Caki2 (cell line): ENCODE measurements around the gene TBATA. TPM values are rescaled to one million over a fixed set of nuclear protein-coding genes. Genes with fewer than 3 reads are reported as not detected.
A peak's percentile ranks its signal among the peaks of the same experiment; 100 is the strongest.

ENCODE experiments used
- DNase-seq: peaks from one replicate; pipeline ENCODE4 v3.0.0-alpha.2; 2015; ENCODE audit warnings: low read depth
- in situ Hi-C: cut with HindIII; loops from 2 replicates; pipeline ENCODE4 v1.10.0; 2016; ENCODE audit warnings: low sequenced_read_pairs, low pct_unique_long_range_greater_than_20kb, mixed read lengths
- total RNA-seq: library from RNA; depleted of rRNA; stranded (reverse); fragments of >200 nt; shearing (Covaris generic); gene quantifications from 2 replicates; pipeline ENCODE4 v1.2.3, GENCODE V29; 2014; ENCODE audit warnings: low replicate concordance; rRNA removed

Gene TBATA, protein sequence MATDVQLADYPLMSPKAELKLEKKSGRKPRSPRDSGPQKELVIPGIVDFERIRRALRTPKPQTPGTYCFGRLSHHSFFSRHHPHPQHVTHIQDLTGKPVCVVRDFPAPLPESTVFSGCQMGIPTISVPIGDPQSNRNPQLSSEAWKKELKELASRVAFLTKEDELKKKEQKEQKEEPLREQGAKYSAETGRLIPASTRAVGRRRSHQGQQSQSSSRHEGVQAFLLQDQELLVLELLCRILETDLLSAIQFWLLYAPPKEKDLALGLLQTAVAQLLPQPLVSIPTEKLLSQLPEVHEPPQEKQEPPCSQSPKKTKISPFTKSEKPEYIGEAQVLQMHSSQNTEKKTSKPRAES
- total RNA-seq: not detected in 2 replicates

DNA sequence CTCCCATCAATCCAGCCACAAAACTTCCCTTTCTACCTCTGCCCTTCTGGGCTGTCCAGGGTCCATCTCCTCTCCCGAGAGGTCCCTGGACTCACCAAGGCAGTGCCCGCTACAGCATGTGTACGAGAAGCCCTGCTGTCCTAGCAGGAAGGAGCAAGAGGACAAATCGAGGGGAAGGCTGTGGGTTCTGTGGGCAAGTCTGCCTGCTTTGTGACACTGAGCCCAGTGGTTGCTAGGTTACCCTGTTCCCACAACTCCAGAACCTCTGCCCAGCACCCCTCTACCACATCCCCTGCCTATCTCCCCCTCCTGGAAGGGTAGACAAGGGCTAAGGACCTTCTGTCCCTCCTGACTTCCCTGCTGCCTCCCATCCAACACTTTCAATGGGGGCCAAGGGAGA, at the start of gene TBATA:
TSS of gene TBATA (minus strand) at position 188 of the 400 bp plus-strand sequence. CDS start 1,998 bp downstream, outside the sequence.
- DNase-seq: no peak

DNA sequence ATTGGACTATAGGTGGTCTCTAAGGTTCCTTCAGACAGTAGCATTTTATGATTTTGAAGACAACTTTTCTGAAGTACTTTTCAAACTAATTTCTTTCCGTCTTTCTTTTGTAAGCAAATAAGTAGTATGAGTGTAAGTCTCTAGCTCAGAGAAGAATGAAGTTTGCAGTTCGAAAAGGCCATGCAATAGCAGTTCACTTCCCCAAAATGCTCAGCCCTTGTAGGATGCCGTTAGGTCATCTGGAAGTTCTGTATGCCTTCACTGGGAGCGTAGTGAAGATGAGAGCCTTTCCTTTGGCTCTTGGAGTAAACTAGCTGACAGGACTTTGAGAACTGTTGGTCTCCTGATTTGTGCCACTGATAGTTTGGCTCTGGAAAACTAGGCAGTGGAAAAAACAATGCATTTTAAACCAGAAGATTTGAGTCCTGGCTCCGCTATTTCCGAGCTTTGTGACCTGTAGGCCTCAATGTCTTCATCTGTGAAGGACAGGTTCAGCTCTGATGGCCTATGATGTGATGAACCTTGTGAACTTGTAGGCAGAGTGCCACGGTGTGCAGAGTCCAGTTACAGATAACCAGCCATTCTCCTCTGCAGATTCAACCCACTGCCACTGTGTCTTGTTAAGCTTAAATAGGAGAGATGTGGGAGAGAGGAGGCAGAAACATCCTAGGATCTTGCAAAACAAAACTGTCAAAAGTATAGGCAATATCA, 49.4 kb upstream of the TBATA start:
- DNase-seq: no peak
- in situ Hi-C loops: no loop called here

More for the DNA sequence above, at the start of gene TBATA:
- in situ Hi-C loops: no loop called here

DNA sequence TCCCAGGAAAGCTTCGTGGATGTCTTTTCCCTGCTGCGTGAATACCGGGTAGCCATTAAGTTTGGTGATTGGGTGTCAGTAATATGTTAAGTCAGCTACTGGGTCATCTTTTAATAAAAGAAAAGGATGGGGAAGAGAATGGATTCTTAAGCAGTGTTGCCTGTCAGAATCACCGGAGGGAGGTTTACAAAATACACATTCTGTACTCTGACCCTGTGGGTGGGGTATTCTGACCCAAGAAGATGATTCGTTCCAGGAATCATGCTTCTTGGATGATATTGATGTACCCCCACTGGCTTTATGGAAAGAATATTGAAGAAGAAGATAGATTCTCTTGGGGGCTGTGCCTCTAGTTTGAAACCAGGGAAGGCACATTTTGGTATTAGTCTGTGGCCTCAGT, 48.8 kb upstream of the TBATA start:
- DNase-seq: no peak
- in situ Hi-C loops: no loop called here

DNA sequence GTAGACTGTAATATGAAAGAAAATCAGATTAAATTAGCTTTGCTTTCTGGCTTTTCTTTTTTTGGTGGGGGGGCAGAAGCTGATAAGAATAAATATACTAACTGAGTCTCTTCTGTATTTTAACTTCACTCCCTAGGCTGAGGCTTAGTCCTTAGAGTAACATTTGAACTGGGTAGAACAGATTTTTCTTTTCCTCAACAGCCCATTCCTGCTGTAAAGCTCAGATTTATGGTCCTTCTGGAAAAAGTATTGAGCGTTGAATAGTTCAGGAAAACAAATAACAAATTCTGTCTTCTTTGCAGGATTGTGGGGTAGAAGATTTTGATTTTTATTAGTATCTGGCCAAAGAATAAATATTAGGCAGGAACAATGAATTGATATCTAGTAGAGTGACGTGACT, 48.4 kb upstream of the TBATA start:
- DNase-seq: no peak
- in situ Hi-C loops: no loop called here

DNA sequence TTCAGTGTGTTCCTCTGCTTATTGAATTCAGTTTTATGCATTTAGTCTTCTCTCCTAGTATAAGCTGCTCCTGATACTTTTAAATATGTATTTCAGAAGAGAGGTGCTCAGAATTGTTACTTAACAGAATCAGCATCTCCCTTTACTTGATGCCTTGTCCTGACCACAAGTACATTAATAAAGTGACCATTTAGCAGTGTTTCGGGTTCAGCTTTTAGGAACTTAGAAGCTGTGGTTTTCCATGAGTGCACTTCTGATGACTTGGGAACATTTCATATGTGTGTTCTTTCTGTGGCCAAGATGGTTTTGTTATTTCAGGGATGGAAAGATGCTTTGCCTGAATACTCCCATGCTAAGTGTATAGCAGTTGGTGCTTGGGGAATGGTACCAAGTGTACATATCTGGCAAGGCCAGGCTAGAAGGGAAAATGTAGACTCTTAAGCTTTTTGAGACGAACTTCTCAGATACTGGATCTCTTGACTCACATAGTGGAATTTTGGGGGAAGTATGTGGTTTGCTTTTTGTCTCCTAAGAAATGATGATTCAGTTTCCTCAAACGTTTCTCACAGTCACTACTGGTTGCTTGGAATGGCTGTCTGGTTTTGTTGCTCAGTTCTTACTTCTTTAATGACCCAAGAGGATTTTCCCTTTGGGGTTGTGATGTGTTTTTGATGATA, 47.8 kb upstream of the TBATA start:
- DNase-seq: no peak
- in situ Hi-C loops: no loop called here

DNA sequence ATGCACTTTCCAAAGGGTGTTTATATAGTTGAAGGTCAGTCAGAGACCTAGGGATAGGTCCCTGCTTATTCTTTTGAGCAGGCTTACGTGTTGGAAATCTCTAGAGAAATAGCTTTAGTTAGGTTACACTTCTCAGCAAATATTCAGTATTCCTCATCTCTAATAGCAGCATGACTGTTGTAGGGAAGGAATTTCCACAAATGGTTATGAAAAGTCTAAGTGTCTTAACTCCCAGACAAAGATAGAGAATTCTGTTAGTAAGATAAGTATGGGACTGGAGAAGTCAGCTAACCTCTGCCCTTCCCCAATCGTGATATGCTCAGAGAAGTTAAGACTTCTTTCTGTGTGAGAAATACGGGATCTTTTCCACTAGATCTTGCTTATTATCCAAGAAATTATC, 47.0 kb upstream of the TBATA start:
- in situ Hi-C loops: no loop called here
- DNase-seq: no peak

DNA sequence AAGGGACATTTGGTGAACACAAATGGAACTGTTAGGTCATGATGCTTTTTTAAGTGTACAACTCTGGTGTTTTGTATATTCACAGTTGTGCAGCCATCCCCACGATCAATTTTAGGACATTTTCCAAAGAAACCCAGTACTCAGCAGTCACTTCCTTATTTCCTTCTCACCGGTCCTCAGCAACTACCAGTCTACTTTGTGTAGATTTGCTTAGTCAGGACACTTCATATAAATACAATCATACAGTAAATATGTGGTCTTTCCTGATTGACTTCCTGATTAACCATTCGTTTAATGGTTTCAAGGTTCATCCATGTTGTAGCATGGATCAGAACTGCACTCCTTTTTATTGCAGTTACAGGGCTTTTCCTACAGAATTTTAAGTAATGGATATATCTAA, 45.0 kb upstream of the TBATA start:
- in situ Hi-C loops: no loop called here

DNA sequence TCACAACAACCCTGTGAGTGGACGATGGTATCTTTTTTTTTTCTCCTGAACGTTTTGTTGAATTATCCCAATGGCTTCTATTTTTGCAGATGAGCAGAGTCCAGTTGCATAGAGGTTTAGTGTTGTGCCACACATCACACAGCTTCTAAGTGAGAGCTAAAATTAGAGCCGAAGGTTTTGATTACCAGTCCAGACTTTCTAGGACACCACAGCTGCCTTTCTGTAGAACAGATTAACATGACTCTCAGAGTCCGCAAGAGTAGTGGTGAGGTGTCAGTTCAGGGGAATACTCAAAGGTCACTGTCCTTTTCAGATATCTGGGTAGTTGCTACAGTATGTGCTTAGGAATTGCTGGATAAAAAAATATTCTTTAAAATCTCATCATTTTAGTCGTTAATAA, 44.4 kb upstream of the TBATA start:
- no peak for DNase-seq
- in situ Hi-C loops: no loop called here

More for the DNA sequence above, 45.0 kb upstream of the TBATA start:
- no peak for DNase-seq

DNA sequence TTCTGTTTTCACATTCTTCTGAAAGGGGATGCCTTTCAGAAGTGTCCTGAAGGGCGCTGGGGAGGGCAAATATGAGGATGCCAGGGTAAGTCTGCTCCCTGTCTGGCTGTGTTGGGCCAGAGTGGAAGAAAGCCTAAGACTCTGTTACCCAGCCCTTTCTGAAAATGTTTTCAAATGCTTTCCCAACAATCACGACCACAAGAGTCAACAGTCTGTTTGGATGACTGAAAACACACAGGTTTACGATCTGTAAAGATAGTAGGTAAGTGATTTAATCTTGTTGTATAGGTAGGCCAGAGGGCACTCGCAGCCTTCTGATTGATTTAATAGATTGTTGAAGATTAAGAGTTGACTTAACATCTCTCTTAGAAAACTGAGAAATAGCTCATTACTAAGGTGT, 43.7 kb upstream of the TBATA start:
- in situ Hi-C loops: no loop called here
- DNase-seq: no peak

DNA sequence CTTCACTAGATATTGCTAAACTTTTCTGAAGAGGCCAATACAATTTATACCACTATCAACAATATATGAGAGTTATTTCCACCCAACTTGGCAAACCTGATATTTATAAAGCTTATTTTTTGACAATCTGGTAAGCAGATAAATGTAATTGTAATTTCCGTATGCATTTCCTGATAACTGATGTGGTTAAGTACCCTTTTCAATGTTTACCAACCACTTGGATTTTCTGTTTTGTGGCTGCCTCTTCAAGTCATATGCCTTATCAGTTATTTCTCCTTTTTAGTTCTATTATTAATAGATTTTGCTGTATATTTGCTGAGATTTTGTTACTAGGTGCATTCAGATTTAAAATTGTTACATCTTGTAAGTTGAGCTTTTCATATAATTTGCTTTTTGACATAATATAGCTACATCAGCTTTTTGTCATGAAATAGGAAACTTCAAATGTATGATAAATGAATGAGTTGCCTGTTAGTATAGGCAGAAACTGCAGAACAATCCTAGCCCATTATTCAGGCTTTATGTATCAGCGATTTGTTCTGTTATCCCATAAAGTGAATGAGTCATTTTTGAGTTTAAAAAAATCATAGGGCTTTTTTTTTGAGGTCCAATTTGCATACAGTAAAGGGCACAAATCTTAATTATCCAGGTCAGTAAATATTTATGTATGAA, 42.0 kb upstream of the TBATA start:
- in situ Hi-C loops: no loop called here
- DNase-seq: no peak

DNA sequence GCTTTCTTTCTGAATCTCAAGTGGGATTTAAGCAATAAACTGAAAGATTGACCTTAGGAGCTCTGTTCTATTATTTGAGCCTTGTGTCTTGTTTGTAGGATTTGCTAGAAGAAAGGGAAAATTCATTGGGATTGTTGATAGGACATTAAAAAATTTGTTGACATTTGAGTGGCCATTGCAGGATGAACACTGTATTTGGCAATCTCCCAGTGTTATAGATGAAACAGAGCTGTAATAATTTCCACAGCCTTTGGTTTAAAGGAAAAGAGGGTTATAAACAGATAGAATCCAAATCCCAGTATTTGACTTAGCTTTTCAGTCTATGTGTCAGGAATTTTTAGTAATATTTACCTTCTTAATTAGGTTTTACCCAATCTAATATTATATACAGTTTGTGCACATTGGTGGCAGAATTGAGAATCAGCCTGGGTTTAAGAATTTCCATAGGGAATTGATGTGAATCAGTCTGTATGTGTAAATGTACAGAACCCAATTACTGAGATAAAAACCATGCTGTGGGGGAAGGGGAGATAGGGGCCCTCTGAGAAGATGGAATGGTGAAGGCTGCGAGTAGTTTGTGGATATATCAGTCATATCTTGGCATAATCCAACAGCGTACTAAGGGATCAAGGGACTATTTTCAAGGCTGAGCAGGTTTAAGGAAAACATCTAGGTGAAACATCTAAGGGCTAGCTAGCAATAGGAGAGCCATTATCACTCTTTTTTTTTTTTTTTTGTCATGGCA, 37.1 kb upstream of the TBATA start:
- in situ Hi-C loops: no loop called here
- no peak for DNase-seq

DNA sequence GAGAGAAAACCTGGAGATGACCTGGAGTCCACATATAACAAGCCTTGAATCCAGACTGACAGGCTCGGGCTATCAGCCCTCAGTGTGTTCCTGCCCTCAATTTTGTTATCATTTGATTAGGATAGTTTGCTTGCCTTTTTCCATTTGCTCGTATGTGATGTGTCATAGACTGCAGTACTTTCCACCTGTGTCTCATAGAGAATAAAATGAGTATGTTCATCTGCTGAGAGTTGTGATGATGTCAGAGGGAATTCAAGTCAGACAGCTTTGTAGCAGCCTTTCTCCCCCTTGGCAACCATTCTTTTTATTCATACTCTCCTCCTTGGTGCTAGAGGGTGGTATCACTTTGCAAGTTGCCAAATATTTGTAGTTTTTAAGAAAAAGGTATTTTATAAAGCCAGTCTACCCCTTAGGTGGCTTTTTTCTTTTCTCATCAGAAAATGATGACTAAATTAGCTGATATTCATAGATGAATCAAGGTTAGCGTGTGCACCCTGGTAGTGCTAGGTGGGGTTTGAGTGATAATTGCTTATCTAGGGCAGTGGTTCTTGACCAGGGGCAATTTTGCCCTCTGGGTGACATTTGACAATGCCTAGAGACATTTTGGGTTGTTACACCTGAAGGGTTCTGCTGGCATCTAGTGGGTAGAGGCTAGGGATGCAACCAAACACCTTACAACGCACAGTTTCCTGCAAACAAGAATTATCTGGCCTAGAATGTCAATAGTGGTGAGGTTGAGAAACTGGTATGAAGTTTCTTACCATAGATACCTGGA, 36.0 kb upstream of the TBATA start:
- no peak for DNase-seq
- in situ Hi-C loops: no loop called here

DNA sequence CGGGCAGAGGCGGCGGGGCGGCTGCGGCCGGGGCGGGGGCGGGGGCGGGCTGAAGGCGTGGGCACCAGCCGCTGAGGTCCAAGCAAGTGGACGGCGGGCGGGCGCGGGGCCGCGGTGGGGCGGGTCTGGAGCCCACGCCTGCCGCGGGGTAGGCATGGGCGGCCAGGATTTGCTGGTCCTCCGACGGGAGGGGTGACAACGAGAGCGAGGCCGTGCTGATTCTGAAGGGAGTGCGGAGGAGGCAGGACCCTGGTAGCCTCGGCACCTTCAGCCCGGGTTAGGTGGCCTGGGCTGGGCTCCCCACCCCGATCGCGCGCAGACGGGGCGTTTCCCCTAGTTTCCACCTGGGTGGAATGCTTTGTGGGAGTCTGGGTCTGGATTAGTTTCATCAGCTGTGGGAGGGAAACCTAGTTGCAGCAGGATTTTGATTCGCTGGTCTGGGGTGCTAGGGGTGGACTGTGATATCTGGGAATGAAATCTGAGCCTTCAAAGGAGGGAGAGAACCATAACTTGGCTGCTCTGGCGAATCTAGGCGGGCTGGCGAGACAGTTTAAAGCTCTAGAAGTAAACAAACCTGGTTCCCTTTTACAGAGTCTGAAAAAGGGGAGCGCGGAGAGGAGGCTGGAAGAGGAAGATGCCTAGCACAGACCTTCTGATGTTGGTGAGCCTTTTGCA, 31.2 kb upstream of the TBATA start:
- peak; percentile 90 for DNase-seq
- in situ Hi-C loops: no loop called here

DNA sequence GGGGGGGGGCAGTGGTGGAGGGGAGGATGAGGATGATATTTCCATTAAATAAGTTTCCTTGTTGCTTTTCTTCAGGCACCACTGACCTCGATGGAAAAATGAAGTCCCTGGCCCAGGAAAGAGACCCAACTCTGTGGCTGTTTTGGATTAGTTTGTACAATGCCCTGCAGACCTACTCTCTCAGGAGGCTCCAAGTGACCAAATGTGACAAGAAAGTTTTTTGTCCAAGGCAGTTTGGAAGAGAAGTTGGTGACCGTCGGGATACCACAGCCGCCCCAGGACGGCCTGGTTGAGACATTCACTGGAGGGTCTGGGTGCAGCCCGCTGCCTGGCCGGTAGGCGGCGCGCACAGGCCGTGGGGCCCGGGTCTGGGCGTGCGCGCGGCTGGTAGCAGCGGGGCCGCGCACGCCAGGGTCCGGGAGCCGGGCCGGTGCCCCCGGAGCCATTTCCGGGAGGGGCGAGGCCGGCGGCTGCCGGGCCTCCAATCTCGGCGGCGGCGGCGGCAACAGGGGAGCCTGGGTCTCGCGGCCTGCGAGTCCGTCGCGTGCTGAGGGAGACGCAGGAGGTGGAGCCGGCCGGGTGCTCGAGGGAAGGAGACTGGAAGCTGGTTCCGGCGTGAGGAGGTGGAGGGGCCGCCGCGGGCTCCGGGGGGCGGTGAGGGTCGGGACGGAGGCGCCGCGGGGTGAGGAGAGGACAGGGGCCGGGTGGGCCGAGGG, 30.5 kb upstream of the TBATA start, which contains the start of gene SGPL1:
TSS of gene SGPL1 (plus strand) at position 445 of the 716 bp plus-strand sequence. CDS start 906 bp downstream, outside the sequence.
- peak; percentile 80 for DNase-seq
- in situ Hi-C loops: no loop called here

DNA sequence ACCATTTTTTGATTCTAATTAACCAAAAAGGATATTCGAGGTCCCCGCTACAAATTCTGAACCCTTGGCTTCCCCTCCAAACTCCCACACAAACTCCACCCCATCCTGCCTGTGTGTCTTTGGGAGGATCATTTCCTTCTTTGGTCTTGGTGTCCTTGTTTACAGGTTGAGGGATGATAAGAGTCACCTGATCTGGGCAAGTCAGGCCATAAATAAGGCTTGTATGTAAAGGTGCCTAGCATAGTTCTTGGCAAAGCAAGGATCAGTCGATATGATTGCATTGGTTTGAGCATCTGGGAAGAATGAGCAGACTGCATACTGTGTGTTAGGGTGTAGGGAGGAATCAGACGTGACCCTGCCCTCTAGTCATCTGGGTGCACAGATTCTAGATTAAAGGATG, 28.9 kb upstream of the TBATA start:
- in situ Hi-C loops: no loop called here
- no peak for DNase-seq

DNA sequence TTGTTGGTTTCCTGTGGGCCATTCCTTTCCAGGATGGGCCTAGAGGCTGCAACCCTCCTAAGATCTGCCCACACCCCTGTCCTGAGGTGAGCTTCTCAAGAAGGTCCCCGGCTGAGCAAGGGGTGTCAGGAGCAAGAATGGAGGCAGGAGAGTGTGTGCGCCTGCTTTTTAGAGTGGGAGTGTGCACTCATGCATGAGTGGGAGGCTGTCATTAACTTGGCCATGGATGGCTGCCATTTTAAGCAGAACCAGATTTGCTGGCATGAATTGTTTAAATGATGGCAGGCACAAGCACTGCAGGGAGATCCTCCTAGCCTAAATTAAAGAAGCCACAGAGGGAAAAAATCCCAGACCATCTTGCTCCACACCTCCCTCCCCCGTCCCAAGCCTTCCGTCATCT, 27.6 kb upstream of the TBATA start:
- in situ Hi-C loops: no loop called here
- no peak for DNase-seq
